Stimulated activated CD4-positive, alpha-beta T cell treated with anti-CD3 and anti-CD28 coated beads, Interleukin-1b, Interleukin-23, amount 100 ng/mL, for 24 hours (primary cell): Measurements from ENCODE around the gene GON4L.
"Not testable (repeated sequence)": the region's sequence is repeated elsewhere in the genome, so short reads cannot be mapped to it uniquely, and the experiment has no call there.

Source experiments
- DNase-seq, 4 experiments: peaks; one replicate each; pipeline ENCODE4 v3.0.0-alpha.2; 2020; ENCODE audit warnings: low read depth in 4 of 4, low spot score in 1 of 4

Gene GON4L

DNA sequence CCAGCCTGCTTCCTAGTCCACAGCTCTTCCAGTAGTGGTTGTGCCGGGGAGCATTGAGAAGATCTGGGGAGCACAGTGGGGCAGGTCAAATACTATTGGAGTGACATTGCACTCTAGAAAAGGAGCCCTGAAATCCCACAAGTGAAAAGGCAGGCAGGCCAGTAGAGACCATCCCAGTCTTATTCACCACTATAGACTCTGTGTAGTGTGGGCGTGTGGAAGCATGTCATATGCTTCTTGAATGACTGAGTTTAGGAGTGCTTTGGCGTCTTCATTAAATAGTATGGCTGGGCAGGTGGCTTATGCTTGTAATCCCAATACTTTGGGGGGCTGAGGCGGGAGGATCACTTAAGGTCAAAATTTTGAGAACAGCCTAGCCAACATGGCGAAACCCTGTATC, 152.6 kb downstream of the GON4L start:
- DNase-seq, result not testable (repeated sequence)

DNA sequence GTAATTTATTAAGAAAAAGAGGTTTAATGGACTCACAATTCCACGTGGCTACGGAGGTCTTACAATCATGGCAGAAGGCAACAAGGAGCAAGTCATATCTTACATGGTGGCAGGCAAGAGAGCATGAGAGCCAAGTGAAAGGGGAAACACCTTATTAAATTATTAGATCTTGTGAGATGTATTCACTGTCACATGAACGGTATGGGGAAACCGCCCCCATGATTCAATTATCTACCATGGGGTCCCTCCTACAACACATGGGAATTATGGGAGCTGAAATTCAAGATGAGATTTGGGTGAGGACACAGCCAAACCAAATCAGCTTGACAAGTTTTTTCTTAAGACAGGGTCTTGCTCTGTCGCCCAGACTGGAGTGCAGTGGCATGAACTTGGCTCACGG, 153.8 kb downstream of the GON4L start:
- no peak for DNase-seq

DNA sequence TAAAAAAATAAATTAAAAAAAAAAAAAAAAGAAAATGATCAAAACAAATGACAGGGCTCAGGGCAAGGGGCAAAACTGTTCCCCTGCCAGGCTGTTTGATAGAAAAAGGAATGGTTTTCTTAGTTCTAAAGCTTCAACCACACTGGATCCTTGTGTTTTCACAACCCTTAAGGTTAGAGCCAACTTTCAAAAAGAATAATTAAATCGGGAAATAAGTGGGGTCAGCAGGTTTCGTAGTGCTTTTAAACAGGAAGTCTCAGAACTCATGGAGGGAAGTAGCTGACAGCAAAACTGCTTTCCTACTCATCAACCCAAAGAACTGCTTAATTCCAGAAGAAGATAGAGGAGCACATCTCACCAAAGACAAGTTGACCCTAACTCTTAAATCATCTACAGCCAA, 155.3 kb downstream of the GON4L start:
- not testable (repeated sequence) for DNase-seq
